ENCODE data around the gene ZNF385A. TPM values are rescaled to one million over a fixed set of nuclear protein-coding genes. Genes with fewer than 3 reads are reported as not detected.

ZNF385A gene
- total and polyA plus RNA-seq, 5 donors, result 6.0 to 17.0 (median 8.3) TPM

- H3K27ac ChIP-seq (ENCODE audit: low read length), result peak overlapping the region; percentile 12
- H3K9me3 ChIP-seq (ENCODE audit: control insufficient read depth, low read length), result no peaks in the 10 kb centered on the region
- ATAC-seq (no peak), DNase-seq (no peak)
- H3K4me3 ChIP-seq (ENCODE audit: low read length), result no peak overlapping the region
- no peaks in the 10 kb centered on the region for H3K27me3 ChIP-seq (ENCODE audit: control insufficient read depth, insufficient read depth)
- 62% methylated on average over 4 of the region's 4 CpGs for WGBS
- H3K4me1 ChIP-seq (ENCODE audit: control insufficient read depth, insufficient read depth, low read length), result peaks cover 5% of the 10 kb centered on the region
- intact Hi-C loops (cut with DNase I), result no loop called here
These were observed 33.2 kb downstream of the ZNF385A start for GRCh38 chr12:54351341-54351740.

- DNase-seq (no peak), ATAC-seq (no peak)
- H3K27me3 ChIP-seq (ENCODE audit: control insufficient read depth, insufficient read depth), result no peaks in the 10 kb centered on the region
- peaks cover 5% of the 10 kb centered on the region for H3K4me1 ChIP-seq (ENCODE audit: control insufficient read depth, insufficient read depth, low read length)
- WGBS, result 65% methylated on average over 3 of the region's 3 CpGs
- H3K9me3 ChIP-seq (ENCODE audit: control insufficient read depth, low read length), result no peaks in the 10 kb centered on the region
- H3K27ac ChIP-seq (ENCODE audit: low read length), result no peak overlapping the region
- intact Hi-C loops (cut with DNase I), result no loop called here
- no peak overlapping the region for H3K4me3 ChIP-seq (ENCODE audit: low read length)
These were observed 33.8 kb downstream of the ZNF385A start for GRCh38 chr12:54350743-54351142.

GRCh38 chr12:54349679-54350078 is 34.9 kb downstream of the ZNF385A start:
- intact Hi-C loops (cut with DNase I), result no loop called here
- DNase-seq, result no peak
- no peak for ATAC-seq

GRCh38 chr12:54349036-54349435 is 35.5 kb downstream of the ZNF385A start:
- H3K4me3 ChIP-seq (ENCODE audit: low read length), result no peak overlapping the region
- intact Hi-C loops (cut with DNase I), result no loop called here
- ATAC-seq (no peak), DNase-seq (no peak)
- H3K4me1 ChIP-seq (ENCODE audit: control insufficient read depth, insufficient read depth, low read length), result peaks cover 5% of the 10 kb centered on the region
- 81% methylated on average over 4 of the region's 4 CpGs for WGBS
- H3K9me3 ChIP-seq (ENCODE audit: control insufficient read depth, low read length), result no peaks in the 10 kb centered on the region
- H3K27ac ChIP-seq (ENCODE audit: low read length), result no peak overlapping the region
- no peaks in the 10 kb centered on the region for H3K27me3 ChIP-seq (ENCODE audit: control insufficient read depth, insufficient read depth)

More at GRCh38 chr12:54349679-54350078, 34.9 kb downstream of the ZNF385A start:
- Histone ChIP-seq H3K27me3 (ENCODE audit: control insufficient read depth, insufficient read depth) (no peaks in the 10 kb centered on the region), H3K4me3 (ENCODE audit: low read length) (no peak overlapping the region), H3K27ac (ENCODE audit: low read length) (no peak overlapping the region), H3K9me3 (ENCODE audit: control insufficient read depth, low read length) (no peaks in the 10 kb centered on the region), H3K4me1 (ENCODE audit: control insufficient read depth, insufficient read depth, low read length) (peaks cover 5% of the 10 kb centered on the region)

- Histone ChIP-seq H3K4me3 (ENCODE audit: low read length) (no peak overlapping the region), H3K27ac (ENCODE audit: low read length) (no peak overlapping the region), H3K4me1 (ENCODE audit: control insufficient read depth, insufficient read depth, low read length) (peaks cover 8% of the 10 kb centered on the region)
These were observed 42.9 kb downstream of the ZNF385A start for GRCh38 chr12:54341378-54342300.

GRCh38 chr12:54340846-54341245 is 43.7 kb downstream of the ZNF385A start:
- intact Hi-C loops (cut with DNase I), result no loop called here
- ATAC-seq (no peak), DNase-seq (no peak)
- H3K9me3 ChIP-seq (ENCODE audit: control insufficient read depth, low read length), result no peaks in the 10 kb centered on the region
- peaks cover 8% of the 10 kb centered on the region for H3K4me1 ChIP-seq (ENCODE audit: control insufficient read depth, insufficient read depth, low read length)
- no peak overlapping the region for H3K27ac ChIP-seq (ENCODE audit: low read length)
- H3K27me3 ChIP-seq (ENCODE audit: control insufficient read depth, insufficient read depth), result no peaks in the 10 kb centered on the region
- 85% methylated on average over 7 of the region's 7 CpGs for WGBS
- no peak overlapping the region for H3K4me3 ChIP-seq (ENCODE audit: low read length)

More at GRCh38 chr12:54341378-54342300, 42.9 kb downstream of the ZNF385A start:
- intact Hi-C loops (cut with DNase I), result no loop called here
- no peaks in the 10 kb centered on the region for H3K9me3 ChIP-seq (ENCODE audit: control insufficient read depth, low read length)
- 80% methylated on average over 9 of the region's 9 CpGs for WGBS
- no peaks in the 10 kb centered on the region for H3K27me3 ChIP-seq (ENCODE audit: control insufficient read depth, insufficient read depth)
- no peak for ATAC-seq
- DNase-seq, result no peak

- intact Hi-C loops (cut with DNase I), result no loop called here
- DNase-seq (no peak), ATAC-seq (no peak)
- Histone ChIP-seq H3K4me1 (ENCODE audit: control insufficient read depth, insufficient read depth, low read length) (peaks cover 8% of the 10 kb centered on the region), H3K4me3 (ENCODE audit: low read length) (no peak overlapping the region), H3K9me3 (ENCODE audit: control insufficient read depth, low read length) (no peaks in the 10 kb centered on the region), H3K27me3 (ENCODE audit: control insufficient read depth, insufficient read depth) (no peaks in the 10 kb centered on the region), H3K27ac (ENCODE audit: low read length) (no peak overlapping the region)
- 76% methylated on average over 4 of the region's 4 CpGs for WGBS
These were observed 45.7 kb downstream of the ZNF385A start for GRCh38 chr12:54338698-54339296.

- peaks cover 8% of the 10 kb centered on the region for H3K4me1 ChIP-seq (ENCODE audit: control insufficient read depth, insufficient read depth, low read length)
These were observed 46.5 kb downstream of the ZNF385A start for GRCh38 chr12:54337854-54338650.

GRCh38 chr12:54337280-54337842 is 47.2 kb downstream of the ZNF385A start:
- peaks cover 8% of the 10 kb centered on the region for H3K4me1 ChIP-seq (ENCODE audit: control insufficient read depth, insufficient read depth, low read length)
- no peak for DNase-seq
- WGBS, result 33% methylated on average over 3 of the region's 3 CpGs
- H3K27me3 ChIP-seq (ENCODE audit: control insufficient read depth, insufficient read depth), result no peaks in the 10 kb centered on the region
- no peak overlapping the region for H3K4me3 ChIP-seq (ENCODE audit: low read length)
- H3K27ac ChIP-seq (ENCODE audit: low read length), result no peak overlapping the region
- no peaks in the 10 kb centered on the region for H3K9me3 ChIP-seq (ENCODE audit: control insufficient read depth, low read length)
- intact Hi-C loops (cut with DNase I), result no loop called here
- peak in 1 of 2 donors; percentile 59 for ATAC-seq

More at GRCh38 chr12:54337854-54338650, 46.5 kb downstream of the ZNF385A start:
- peak overlapping the region; percentile 56 for H3K27ac ChIP-seq (ENCODE audit: low read length)
- intact Hi-C loops (cut with DNase I), result no loop called here
- 44% methylated on average over 3 of the region's 3 CpGs for WGBS
- H3K4me3 ChIP-seq (ENCODE audit: low read length), result no peak overlapping the region
- ATAC-seq, result peak; percentile 62 to 64
- H3K9me3 ChIP-seq (ENCODE audit: control insufficient read depth, low read length), result no peaks in the 10 kb centered on the region
- H3K27me3 ChIP-seq (ENCODE audit: control insufficient read depth, insufficient read depth), result no peaks in the 10 kb centered on the region
- DNase-seq, result peak in 1 of 3 donors; percentile 66

GRCh38 chr12:54333420-54334034 is 51.0 kb downstream of the ZNF385A start:
- peaks cover 3% of the 10 kb centered on the region for H3K4me1 ChIP-seq (ENCODE audit: control insufficient read depth, insufficient read depth, low read length)

More at GRCh38 chr12:54333420-54334034, 51.0 kb downstream of the ZNF385A start:
- Histone ChIP-seq H3K27me3 (ENCODE audit: control insufficient read depth, insufficient read depth) (no peaks in the 10 kb centered on the region), H3K4me3 (ENCODE audit: low read length) (no peak overlapping the region), H3K9me3 (ENCODE audit: control insufficient read depth, low read length) (no peaks in the 10 kb centered on the region), H3K27ac (ENCODE audit: low read length) (no peak overlapping the region)
- intact Hi-C loops (cut with DNase I), result no loop called here
- DNase-seq (no peak), ATAC-seq (no peak)
- 98% methylated on average over 4 of the region's 4 CpGs for WGBS
